Measurements from ENCODE around the gene CBARP.

CBARP gene

GRCh38 chr19:1237754-1238368, at the start of gene CBARP:
Gene CBARP (minus strand): TSS chr19:1238005. CDS start chr19:1236100, 1,905 bp downstream.
- DNase-seq = no peak

GRCh38 chr19:1286487-1287353, 48.9 kb upstream of the CBARP start:
- DNase-seq = no peak

- no peak for DNase-seq
Observed at GRCh38 chr19:1285737-1286360, 48.0 kb upstream of the CBARP start, which contains the start of gene EFNA2. Gene EFNA2 (plus strand): TSS chr19:1285873. CDS start chr19:1286169, 296 bp downstream.

GRCh38 chr19:1284979-1285736, 47.4 kb upstream of the CBARP start:
- DNase-seq = no peak

- no peak for DNase-seq
Observed at GRCh38 chr19:1284293-1284978, 46.6 kb upstream of the CBARP start.

GRCh38 chr19:1283917-1284292, 46.1 kb upstream of the CBARP start:
- no peak for DNase-seq

- no peak for DNase-seq
Observed at GRCh38 chr19:1283207-1283916, 45.6 kb upstream of the CBARP start.

- DNase-seq = no peak
Observed at GRCh38 chr19:1282588-1283206, 44.9 kb upstream of the CBARP start.

- no peak for DNase-seq
Observed at GRCh38 chr19:1281569-1282287, 43.9 kb upstream of the CBARP start.

GRCh38 chr19:1280636-1281568, 43.1 kb upstream of the CBARP start:
- no peak for DNase-seq

- DNase-seq = peak; percentile 93
Observed at GRCh38 chr19:1279782-1280341, 42.1 kb upstream of the CBARP start.

- no peak for DNase-seq
Observed at GRCh38 chr19:1278713-1279660, 41.2 kb upstream of the CBARP start.

- no peak for DNase-seq
Observed at GRCh38 chr19:1278074-1278473, 40.3 kb upstream of the CBARP start.

GRCh38 chr19:1277061-1277460, 39.3 kb upstream of the CBARP start:
- DNase-seq = no peak

GRCh38 chr19:1276628-1277022, 38.8 kb upstream of the CBARP start:
- DNase-seq = no peak

GRCh38 chr19:1275976-1276627, 38.3 kb upstream of the CBARP start:
- no peak for DNase-seq

GRCh38 chr19:1275260-1275975, 37.6 kb upstream of the CBARP start, which contains the start of gene FAM174C:
Gene FAM174C (plus strand): TSS chr19:1275530. CDS start chr19:1275550, 20 bp downstream.
- peak; percentile 97 for DNase-seq
